Measurements from ENCODE around the gene SUSD1.
A peak's percentile ranks its signal among the peaks of the same experiment; 100 is the strongest.

DNA sequence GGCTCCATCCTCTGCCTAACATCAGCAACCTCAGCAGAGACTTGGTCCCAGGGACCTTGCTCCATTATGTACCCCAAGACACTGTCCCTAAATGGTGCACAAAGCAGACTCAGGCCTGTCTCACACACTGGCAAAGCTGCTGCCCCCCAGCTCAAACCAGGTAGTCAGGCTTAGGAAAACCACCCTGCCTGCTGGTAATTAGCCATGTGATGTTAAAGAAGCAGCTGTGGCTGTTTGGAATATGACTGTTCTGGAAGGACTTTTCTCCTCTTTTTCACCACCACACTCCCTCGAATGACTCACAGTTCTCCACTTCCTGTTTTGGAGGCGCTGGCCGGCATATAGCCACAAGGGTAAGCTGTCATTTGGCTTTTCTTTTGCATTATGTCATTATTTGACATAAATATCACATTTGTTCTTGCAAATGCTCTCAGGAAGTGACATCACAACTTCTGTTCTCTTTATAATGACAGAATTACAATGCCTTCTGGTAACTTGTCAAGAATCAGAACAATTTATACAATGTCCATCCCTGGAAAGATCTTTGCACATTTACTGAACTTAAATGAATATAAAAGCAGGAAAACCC, 113.9 kb downstream of the SUSD1 start:
- TF ChIP-seq POLR2A (IDR thresholded peaks at IDR 0.05; ENCODE audit: low read depth, low read length) (no peak), POLR2AphosphoS5 (IDR thresholded peaks at IDR 0.05; ENCODE audit: low read depth, low read length) (no peak; the same call in 1 of the 2 replicates), TAF1 (IDR thresholded peaks at IDR 0.05; ENCODE audit: low read depth, low read length) (no peak), SPI1 (IDR thresholded peaks at IDR 0.05; ENCODE audit: low read depth, low read length) (peak; percentile 98), POU2F2 (IDR thresholded peaks at IDR 0.05; ENCODE audit: low read depth, low read length) (no peak; the same call in 1 of the 2 replicates)
